ENCODE results near the gene DPP7.
"Not testable (repeated sequence)": the region's sequence is repeated elsewhere in the genome, so short reads cannot be mapped to it uniquely, and the experiment has no call there.

Gene DPP7

DNA sequence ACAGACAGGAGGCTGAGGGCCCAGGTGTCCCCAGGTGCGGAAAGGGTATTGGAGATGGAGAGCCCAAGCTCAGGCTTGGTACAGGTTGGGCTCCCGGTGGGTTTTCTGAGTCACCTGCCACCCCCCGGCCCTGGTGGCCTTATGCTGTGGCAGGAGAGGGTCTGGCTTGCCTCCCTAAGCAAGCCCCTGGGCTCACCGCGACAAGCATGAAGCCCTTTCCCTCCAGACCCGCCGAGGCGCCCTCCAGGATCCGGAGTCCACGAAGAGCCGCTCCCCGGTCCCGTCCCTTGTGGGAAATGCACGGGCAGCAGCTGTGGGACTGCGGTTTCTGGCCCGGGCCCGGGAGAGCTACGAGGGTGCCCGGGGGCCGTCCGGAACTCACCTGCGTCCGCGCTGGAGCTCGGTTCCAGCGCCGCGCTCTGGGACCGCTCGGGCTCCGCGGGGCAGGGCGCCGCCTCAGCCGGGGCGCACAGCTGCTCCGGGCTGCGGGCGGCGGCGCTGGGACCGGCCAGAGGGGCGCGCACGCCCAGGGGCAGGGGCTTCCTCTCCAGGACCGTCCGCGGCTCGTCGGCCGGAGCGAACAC, 44.9 kb downstream of the DPP7 start:
- DNase-seq, result no peak

- no peak for DNase-seq
These were observed 45.7 kb downstream of the DPP7 start for GRCh38 chr9:137068539-137069507.

GRCh38 chr9:137067860-137068538, 46.5 kb downstream of the DPP7 start:
- peak; percentile 87 for DNase-seq

DNA sequence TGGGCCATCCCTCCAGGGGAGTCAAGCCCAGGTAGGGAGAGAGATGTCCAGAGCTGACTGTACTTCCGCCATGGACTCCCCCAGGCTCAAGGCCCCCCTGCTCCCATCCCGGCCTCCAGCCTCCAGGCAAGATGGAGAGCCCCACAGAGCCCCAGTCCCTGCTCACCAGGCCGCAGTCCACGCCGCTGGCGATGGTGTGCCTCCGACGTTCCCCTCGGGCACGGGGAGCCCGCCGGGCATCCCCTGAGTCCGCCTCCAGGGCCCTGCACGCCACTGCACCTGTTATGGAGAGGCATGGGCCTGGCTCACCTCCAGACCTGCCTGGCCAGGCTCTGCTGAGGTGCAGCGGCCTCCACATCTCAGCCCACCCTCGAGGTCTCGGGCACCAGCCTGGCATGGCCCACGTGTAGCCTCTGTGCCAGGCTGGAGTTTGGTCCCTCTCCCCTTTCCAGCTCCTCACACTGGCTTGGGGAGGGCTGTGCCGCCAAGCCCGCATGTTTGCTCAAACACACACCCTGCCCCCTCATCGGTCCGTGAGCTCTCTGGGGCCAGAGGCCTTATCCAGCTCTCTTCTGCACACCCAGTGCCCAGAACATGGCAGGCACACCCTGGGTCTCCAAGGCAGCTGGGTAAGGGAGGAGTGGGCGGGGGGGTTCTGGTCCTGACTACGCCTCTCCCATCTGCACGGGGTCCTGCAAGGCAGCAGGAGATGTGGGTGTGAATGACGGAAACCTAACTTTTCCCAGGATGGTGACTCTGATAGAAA, 48.3 kb downstream of the DPP7 start:
- no peak for DNase-seq

DNA sequence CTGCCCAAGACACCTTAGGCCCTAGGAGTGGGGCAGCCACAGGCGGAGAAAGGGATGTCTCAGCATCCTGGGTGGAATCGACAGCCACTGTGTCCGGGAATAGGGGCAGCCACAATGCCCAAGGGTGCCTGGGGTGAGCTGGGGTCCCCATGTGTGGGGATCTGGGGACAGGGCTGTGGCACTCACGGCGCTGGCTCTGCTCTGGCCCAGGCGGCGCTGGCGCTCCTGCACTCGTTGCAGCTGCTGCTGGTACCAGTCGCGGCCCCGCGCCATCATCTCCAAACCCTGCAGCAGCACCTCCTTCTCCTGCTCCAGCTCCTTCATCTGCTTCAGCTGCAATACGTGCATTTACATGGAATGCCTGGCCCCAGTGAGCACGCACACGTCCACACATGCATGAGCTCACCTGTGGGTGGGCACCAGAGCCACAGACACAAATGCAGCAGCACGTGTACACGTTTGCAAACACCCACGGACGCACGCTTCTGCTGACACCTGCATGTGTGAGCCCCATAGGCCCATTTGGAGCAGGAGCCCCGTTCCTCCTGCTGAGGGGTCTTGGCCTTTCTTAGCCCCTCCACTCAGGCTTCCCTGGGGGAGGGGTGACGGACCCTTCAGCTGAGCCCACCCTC, 49.1 kb downstream of the DPP7 start:
- no peak for DNase-seq

DNA sequence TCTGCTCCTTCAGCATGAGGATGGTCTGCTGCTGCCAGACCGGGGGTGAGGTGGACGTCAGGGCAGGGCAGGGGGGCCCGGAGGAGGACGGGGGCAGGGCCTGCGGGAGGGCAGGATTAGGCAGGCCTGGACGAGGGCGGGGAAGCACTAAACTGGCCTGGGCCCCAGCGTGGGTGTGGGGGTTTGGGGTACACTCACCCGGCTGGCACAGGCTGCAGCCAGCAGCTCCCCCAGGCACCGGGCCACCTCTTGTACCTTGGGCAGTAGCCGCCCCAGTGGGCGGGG, 49.7 kb downstream of the DPP7 start:
- DNase-seq, result no peak

DNA sequence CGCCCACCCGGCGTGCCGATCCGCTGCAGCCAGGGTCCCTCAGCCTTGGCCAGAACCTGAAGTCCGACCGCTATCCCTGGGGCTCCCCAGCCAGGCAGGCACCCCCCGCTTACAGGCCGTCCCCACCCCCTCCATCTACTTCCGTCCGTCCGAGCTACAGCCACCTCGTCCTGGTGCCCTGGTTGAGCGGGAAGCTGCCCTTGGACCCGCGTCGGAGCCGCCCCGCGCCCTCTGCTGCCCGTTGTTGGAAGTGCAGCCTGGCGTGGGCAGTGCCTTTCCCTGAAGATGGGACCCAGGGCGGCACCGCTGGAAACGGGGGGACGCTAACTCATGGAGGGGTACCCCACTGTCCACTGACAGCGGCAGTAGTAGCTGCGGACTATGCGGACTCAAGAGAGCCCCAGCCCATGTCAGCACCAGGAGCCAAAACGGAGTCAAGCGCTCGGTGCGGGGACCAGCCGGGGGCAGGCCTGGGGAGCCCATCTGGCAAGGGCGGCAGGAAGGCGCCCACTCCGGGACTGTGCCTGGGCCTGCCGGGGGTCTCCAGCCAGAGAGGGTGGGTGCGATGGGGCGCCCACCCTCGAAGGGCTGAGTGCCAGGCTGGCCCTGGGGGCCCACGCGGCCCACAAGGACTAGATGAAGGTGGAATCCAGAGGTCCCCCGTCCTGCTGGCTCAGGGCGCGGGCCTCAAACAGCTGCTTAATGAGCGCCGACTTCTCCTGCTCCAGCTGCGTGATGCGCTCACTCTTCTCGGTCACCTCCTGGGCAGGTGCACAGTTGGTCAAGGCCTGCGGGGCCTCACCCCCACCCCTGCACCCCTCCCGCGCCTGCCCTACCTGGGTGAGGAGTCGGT, 50.3 kb downstream of the DPP7 start:
- DNase-seq, result peak; percentile 69

GRCh38 chr9:137063311-137064026, 51.1 kb downstream of the DPP7 start:
- no peak for DNase-seq

DNA sequence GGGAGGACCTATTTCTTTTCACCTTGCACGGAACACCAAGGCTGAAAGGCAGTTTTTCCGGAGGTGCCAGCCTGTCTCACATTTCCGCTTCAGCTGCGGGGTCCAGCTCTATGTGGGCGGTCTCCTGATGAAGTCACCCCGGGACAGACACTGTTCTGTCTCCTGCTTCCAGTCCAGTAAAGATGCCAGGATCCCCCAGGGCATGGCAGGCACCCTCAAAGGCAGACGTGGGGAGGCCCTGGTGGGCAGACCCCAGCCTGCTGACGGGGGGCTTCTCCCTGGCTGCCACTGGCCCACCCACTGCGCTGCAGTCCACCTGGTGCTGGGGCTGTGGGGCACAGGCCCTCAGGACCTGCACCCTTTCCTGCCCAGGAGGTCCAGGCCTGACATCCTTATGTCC, 51.7 kb downstream of the DPP7 start:
- DNase-seq, result not testable (repeated sequence)

DNA sequence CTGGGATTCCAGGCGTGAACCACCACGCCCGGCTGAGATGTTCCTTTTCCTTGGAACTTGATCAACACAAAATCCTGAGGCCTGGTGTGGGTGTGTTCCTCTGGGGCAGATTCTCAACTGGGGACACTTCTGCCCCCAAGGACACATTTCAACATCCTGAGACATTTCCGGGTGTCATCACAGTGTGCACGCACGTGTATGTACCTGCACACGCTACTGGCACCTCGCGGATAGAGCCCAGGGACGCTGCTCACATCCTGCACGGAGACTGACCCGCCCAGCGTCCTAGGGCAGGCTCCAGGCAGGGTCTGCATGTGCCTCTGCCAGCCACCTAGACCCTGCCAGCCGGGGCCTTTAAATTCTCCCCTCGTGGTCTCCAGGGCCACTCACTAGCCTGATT, 52.1 kb downstream of the DPP7 start:
- DNase-seq, result no peak

Measured in activated naive CD4-positive, alpha-beta T cell treated with Interleukin-2 at 50 U/mL for 16 hours (primary cell).